Measurements from ENCODE around the gene ST13. TPM values are rescaled to one million over a fixed set of nuclear protein-coding genes. Genes with fewer than 3 reads are reported as not detected.

Gene ST13
- total and polyA plus RNA-seq, 9 of the 15 experiments (the other 6 are each of a cell fraction or from before 2014, with no cell fraction given) = 53.6 to 311 (median 195) TPM

DNA sequence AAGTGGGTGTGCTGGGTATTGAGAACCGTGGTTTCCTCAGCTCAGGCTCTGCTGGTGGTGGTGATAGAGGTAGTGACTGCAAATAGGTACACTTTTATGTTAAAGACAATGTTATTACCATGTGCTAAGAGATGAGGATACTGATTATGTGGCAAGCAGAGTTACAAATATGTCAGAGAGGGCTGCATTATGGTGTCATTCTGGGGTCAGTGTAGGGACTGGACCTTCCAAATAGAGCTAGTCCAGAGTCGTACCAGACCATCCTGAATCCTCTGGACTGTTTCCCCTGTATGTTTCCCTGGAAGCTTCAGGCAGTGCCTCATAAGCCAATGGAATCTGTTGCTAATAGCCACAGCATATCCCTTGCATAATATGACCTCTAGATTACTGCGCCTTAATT, 5.6 kb upstream of the ST13 start, which contains the start of gene DNAJB7 (continued):
- TF ChIP-seq, protein P1, sequence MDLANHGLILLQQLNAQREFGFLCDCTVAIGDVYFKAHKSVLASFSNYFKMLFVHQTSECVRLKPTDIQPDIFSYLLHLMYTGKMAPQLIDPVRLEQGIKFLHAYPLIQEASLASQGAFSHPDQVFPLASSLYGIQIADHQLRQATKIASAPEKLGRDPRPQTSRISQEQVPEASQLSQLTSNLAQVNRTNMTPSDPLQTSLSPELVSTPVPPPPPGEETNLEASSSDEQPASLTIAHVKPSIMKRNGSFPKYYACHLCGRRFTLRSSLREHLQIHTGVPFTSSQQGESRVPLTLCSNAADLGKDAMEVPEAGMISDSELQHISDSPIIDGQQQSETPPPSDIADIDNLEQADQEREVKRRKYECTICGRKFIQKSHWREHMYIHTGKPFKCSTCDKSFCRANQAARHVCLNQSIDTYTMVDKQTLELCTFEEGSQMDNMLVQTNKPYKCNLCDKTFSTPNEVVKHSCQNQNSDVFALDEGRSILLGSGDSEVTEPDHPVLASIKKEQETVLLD (IDR thresholded peaks at IDR 0.05) = no peak
- no peak for TF ChIP-seq PRMT5 (CRISPR knock-in tag; IDR thresholded peaks at IDR 0.05)
- TF ChIP-seq, protein P2, sequence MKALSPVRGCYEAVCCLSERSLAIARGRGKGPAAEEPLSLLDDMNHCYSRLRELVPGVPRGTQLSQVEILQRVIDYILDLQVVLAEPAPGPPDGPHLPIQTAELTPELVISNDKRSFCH (CRISPR knock-in tag; IDR thresholded peaks at IDR 0.05) = no peak
- TF ChIP-seq, protein P2 (tag; IDR thresholded peaks at IDR 0.05) = no peak
- no peak for TF ChIP-seq MTF1 (CRISPR knock-in tag; IDR thresholded peaks at IDR 0.05; ENCODE audit: borderline replicate concordance)

DNA sequence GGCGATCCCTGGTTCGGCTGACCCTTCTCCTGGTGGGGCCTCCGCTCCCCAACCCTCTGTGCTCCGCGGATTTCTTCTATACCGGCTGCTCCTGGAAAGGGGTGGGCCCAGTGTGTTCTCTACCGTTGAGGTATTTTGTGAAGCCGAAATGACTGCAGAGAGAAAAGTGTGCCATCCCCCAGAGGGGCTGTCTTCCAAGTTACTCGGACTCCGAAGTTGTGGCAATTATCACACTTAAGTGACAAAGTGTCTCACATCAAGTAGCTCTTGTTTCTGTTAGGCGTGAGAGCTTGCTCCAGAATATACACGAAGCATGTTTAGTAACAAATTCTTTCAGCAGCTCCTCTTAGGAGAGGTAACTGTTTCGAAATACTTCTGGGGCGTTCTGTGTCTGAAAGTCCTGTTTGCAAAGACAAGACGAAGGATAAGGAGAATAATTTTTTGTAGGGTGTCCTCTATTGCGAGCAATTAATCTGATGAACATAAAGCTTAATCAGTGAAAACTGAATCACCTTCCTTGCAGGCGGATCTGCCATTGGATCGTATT, 943 bp upstream of the ST13 start:
- Histone ChIP-seq H3K4me3 (peak overlapping the region; percentile 88), H3K27me3 (ENCODE audit: control insufficient read depth in 2 of 2, insufficient read depth in 2 of 2, low read length in 2 of 2) (no peaks in the 10 kb centered on the region), H3K4me1 (replicated peaks in 1 of 2; ENCODE audit: control insufficient read depth in 2 of 2, insufficient read depth in 2 of 2, low read length in 2 of 2) (peaks cover 7 to 10% of the 10 kb centered on the region in 2 experiments; a peak in 3 of 5 replicates), H4K20me1 (replicated peaks; ENCODE audit: control insufficient read depth, insufficient read depth, low read length) (no peaks in the 10 kb centered on the region; the same call in 1 of the 2 replicates), H3K9me3 (replicated peaks; ENCODE audit: control insufficient read depth, insufficient read depth, low read depth, low read length) (no peaks in the 10 kb centered on the region), H3K9ac (ENCODE audit: insufficient read depth in 1 of 2, low read depth in 2 of 2, low read length in 2 of 2) (peak overlapping the region; percentile 91 to 94), H3K36me3 (ENCODE audit: control insufficient read depth, insufficient read depth, low read length) (peaks cover 37% of the 10 kb centered on the region), H3K79me2 (ENCODE audit: control insufficient read depth, insufficient read depth, low read length) (peaks cover 82% of the 10 kb centered on the region), H3K9me1 (ENCODE audit: control insufficient read depth, insufficient read depth, low read length) (no peaks in the 10 kb centered on the region), H3K4me2 (ENCODE audit: insufficient read depth, low read length) (peak overlapping the region; percentile 88), H3K27ac (ENCODE audit: extremely low read depth, low read depth, low read length) (peak overlapping the region; percentile 95), H2AFZ (ENCODE audit: low read depth, low read length) (peak overlapping the region; percentile 91)
- no peak for DNase-seq (ENCODE audit: extremely low read depth in 1 of 4, low spot score in 3 of 4)
- no peak for FAIRE-seq
- WGBS (ENCODE audit: insufficient coverage, low coverage, missing lambda C conversion rate) = 0% methylated on average over 9 of the region's 18 CpGs
- POLR2A ChIA-PET = interaction anchor here (0.6 to 2.8 kb wide), 4 partner anchors 9 to 174 kb away, joined by 3 to 11 read pairs (median 4); no protein-coding TSS in a partner anchor
- TF ChIP-seq NR4A1 (CRISPR knock-in tag; IDR thresholded peaks at IDR 0.05) (no peak), NR4A1 (tag; IDR thresholded peaks at IDR 0.05) (no peak), TCF3 (CRISPR knock-in tag; IDR thresholded peaks at IDR 0.05) (0 out of 2 replicates have a peak, but pooled peaks have one; percentile 3), NFYB (IDR thresholded peaks at IDR 0.05; ENCODE audit: extremely low read depth, insufficient read length) (no peak), SIN3A (IDR thresholded peaks at IDR 0.05; ENCODE audit: borderline replicate concordance in 2 of 2, control insufficient read depth in 1 of 2, low read depth in 2 of 2, low read length in 2 of 2) (no peak), KLF16 (IDR thresholded peaks at IDR 0.05) (no peak)
- TF ChIP-seq, protein P3, sequence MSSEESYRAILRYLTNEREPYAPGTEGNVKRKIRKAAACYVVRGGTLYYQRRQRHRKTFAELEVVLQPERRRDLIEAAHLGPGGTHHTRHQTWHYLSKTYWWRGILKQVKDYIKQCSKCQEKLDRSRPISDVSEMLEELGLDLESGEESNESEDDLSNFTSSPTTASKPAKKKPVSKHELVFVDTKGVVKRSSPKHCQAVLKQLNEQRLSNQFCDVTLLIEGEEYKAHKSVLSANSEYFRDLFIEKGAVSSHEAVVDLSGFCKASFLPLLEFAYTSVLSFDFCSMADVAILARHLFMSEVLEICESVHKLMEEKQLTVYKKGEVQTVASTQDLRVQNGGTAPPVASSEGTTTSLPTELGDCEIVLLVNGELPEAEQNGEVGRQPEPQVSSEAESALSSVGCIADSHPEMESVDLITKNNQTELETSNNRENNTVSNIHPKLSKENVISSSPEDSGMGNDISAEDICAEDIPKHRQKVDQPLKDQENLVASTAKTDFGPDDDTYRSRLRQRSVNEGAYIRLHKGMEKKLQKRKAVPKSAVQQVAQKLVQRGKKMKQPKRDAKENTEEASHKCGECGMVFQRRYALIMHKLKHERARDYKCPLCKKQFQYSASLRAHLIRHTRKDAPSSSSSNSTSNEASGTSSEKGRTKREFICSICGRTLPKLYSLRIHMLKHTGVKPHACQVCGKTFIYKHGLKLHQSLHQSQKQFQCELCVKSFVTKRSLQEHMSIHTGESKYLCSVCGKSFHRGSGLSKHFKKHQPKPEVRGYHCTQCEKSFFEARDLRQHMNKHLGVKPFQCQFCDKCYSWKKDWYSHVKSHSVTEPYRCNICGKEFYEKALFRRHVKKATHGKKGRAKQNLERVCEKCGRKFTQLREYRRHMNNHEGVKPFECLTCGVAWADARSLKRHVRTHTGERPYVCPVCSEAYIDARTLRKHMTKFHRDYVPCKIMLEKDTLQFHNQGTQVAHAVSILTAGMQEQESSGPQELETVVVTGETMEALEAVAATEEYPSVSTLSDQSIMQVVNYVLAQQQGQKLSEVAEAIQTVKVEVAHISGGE (CRISPR knock-in tag; IDR thresholded peaks at IDR 0.05) = 0 out of 6 replicates have a peak, but pooled peaks of 1 of the 3 experiments have one; percentile 24
- TSS peak; percentile 66 for BruUV-seq (replicated peaks)
- in situ Hi-C loops (cut with MboI) (no loop called here), intact Hi-C loops (cut with micrococcal nuclease) (loop anchor here (5.0 kb wide), 1 partner anchor 40 kb away; the partner anchor contains the start of gene SLC25A17)
- CTCF ChIA-PET (ENCODE audit: low intra/inter-chr PET ratio) = no interaction called here
- peak; percentile 6; the same call in 2 of the 3 replicates for ATAC-seq

Measured in K562 (cell line).